GM06990 (cell line): ENCODE results near the gene ITGAE.
A peak's percentile ranks its signal among the peaks of the same experiment; 100 is the strongest.

ENCODE experiments used
- DNase-seq: peaks from one replicate; pipeline ENCODE4 v3.0.0-alpha.2; 2011; ENCODE audit not compliant: insufficient read length; ENCODE audit errors: extremely low read depth
- H3K27me3 ChIP-seq: replicated peaks from 2 replicates; pipeline ENCODE4 v1.6.0; 2011; ENCODE audit warnings: low read length; ENCODE audit not compliant: control insufficient read depth, insufficient read depth
- H3K36me3 ChIP-seq: 2 replicates; pipeline ENCODE4 v1.5.1; 2011; ENCODE audit warnings: low read length; ENCODE audit not compliant: control insufficient read depth, insufficient read depth
- H3K4me3 ChIP-seq: replicated peaks from 2 replicates; pipeline ENCODE4 v1.5.1; 2011; ENCODE audit warnings: low read depth, mild to moderate bottlenecking, control low read depth, low read length
- CTCF ChIP-seq: IDR thresholded peaks from 2 replicates; pipeline ENCODE4 v1.5.1; 2011; ENCODE audit warnings: low read length, control low read depth, mild to moderate bottlenecking, inconsistent platforms; ENCODE audit not compliant: insufficient read depth, poor library complexity, severe bottlenecking

The ITGAE gene

GRCh38 chr17:3678095-3678820 is 122.7 kb downstream of the ITGAE start:
- H3K4me3 ChIP-seq = no peak overlapping the region
- TF ChIP-seq CTCF = no peak
- peaks cover 7% of the 10 kb centered on the region for H3K36me3 ChIP-seq
- no peaks in the 10 kb centered on the region for H3K27me3 ChIP-seq
- DNase-seq = no peak

GRCh38 chr17:3675886-3676285 is 125.1 kb downstream of the ITGAE start:
- DNase-seq = no peak
- Histone ChIP-seq H3K4me3 (no peak overlapping the region), H3K27me3 (no peaks in the 10 kb centered on the region), H3K36me3 (peaks cover 8% of the 10 kb centered on the region)
- TF ChIP-seq CTCF = no peak

- no peak for TF ChIP-seq CTCF
- peaks cover 3% of the 10 kb centered on the region for H3K36me3 ChIP-seq
Measured at GRCh38 chr17:3672571-3672970, 128.4 kb downstream of the ITGAE start.

GRCh38 chr17:3669548-3669947 is 131.4 kb downstream of the ITGAE start:
- peak overlapping the region; percentile 93 for H3K4me3 ChIP-seq
- no peak for DNase-seq
- peaks cover 3% of the 10 kb centered on the region for H3K36me3 ChIP-seq
- no peaks in the 10 kb centered on the region for H3K27me3 ChIP-seq
- no peak for TF ChIP-seq CTCF

More at GRCh38 chr17:3672571-3672970, 128.4 kb downstream of the ITGAE start:
- no peak for DNase-seq
- Histone ChIP-seq H3K27me3 (no peaks in the 10 kb centered on the region), H3K4me3 (no peak overlapping the region)

DNA sequence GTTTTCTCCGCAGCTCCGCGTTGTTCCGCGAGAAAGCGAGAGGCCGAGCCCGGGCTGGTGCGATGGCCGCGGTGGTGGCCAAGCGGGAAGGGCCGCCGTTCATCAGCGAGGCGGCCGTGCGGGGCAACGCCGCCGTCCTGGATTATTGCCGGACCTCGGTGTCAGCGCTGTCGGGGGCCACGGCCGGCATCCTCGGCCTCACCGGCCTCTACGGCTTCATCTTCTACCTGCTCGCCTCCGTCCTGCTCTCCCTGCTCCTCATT is 132.0 kb downstream of the ITGAE start:
- no peak for TF ChIP-seq CTCF

More for the DNA sequence above, 132.0 kb downstream of the ITGAE start:
- no peaks in the 10 kb centered on the region for H3K27me3 ChIP-seq
- peaks cover 3% of the 10 kb centered on the region for H3K36me3 ChIP-seq
- no peak for DNase-seq
- peak overlapping the region; percentile 93 for H3K4me3 ChIP-seq
